RKO (cell line): ENCODE results near the gene PIWIL4.
A peak's percentile ranks its signal among the peaks of the same experiment; 100 is the strongest.

Source experiments
- DNase-seq: peaks from one replicate; pipeline ENCODE4 v3.0.0-alpha.2; 2016; ENCODE audit warnings: low spot score

PIWIL4 gene

GRCh38 chr11:94567181-94567670, at the start of gene PIWIL4:
Gene PIWIL4, plus strand, starts transcription at chr11:94567368. Its CDS starts 151 bp downstream, at chr11:94567519.
- DNase-seq = no peak

GRCh38 chr11:94518300-94518699, 48.9 kb upstream of the PIWIL4 start:
- DNase-seq = no peak

- DNase-seq = peak; percentile 39
Measured at GRCh38 chr11:94519478-94520084, 47.6 kb upstream of the PIWIL4 start.

GRCh38 chr11:94521684-94522083, 45.5 kb upstream of the PIWIL4 start:
- DNase-seq = peak; percentile 33

GRCh38 chr11:94524341-94524740, 42.8 kb upstream of the PIWIL4 start:
- no peak for DNase-seq

GRCh38 chr11:94525546-94526324, 41.4 kb upstream of the PIWIL4 start:
- no peak for DNase-seq

- DNase-seq = no peak
Measured at GRCh38 chr11:94526645-94527438, 40.3 kb upstream of the PIWIL4 start.

GRCh38 chr11:94528551-94528950, 38.6 kb upstream of the PIWIL4 start:
- DNase-seq = no peak

GRCh38 chr11:94532211-94532610, 35.0 kb upstream of the PIWIL4 start:
- DNase-seq = no peak

- DNase-seq = no peak
Measured at GRCh38 chr11:94533206-94533605, 34.0 kb upstream of the PIWIL4 start.

GRCh38 chr11:94533696-94534630, 33.2 kb upstream of the PIWIL4 start:
- no peak for DNase-seq

GRCh38 chr11:94536386-94536785, 30.8 kb upstream of the PIWIL4 start:
- no peak for DNase-seq

- DNase-seq = no peak
Measured at GRCh38 chr11:94537031-94537600, 30.1 kb upstream of the PIWIL4 start.

- no peak for DNase-seq
Measured at GRCh38 chr11:94539420-94539819, 27.7 kb upstream of the PIWIL4 start.

GRCh38 chr11:94543695-94544645, 23.2 kb upstream of the PIWIL4 start, which contains the start of gene FUT4:
Gene FUT4, plus strand, starts transcription at chr11:94543921. Its CDS starts 213 bp downstream, at chr11:94544134.
- peak; percentile 90 for DNase-seq

GRCh38 chr11:94544646-94545263, 22.4 kb upstream of the PIWIL4 start:
- peak; percentile 58 for DNase-seq

- DNase-seq = peak; percentile 44
Measured at GRCh38 chr11:94545264-94546161, 21.7 kb upstream of the PIWIL4 start.

- DNase-seq = peak; percentile 15
Measured at GRCh38 chr11:94546162-94546470, 21.1 kb upstream of the PIWIL4 start.
